Endothelial cell (in vitro differentiated cells): ENCODE measurements around the gene SNAP25. TPM values are rescaled to one million over a fixed set of nuclear protein-coding genes. Genes with fewer than 3 reads are reported as not detected.

Experiments used
- DNase-seq: peaks from one replicate; pipeline ENCODE4 v3.0.0; 2021; ENCODE audit warnings: low spot score
- H3K27ac Mint-ChIP-seq: one replicate; pipeline ENCODE4 v1.8.0; 2021; ENCODE audit warnings: mixed read lengths, inconsistent platforms; ENCODE audit not compliant: unreplicated experiment
- H3K27me3 Mint-ChIP-seq: one replicate; pipeline ENCODE4 v1.8.0; 2021; ENCODE audit warnings: mild to moderate bottlenecking, moderate library complexity, mixed read lengths, inconsistent platforms; ENCODE audit not compliant: unreplicated experiment
- H3K36me3 Mint-ChIP-seq: one replicate; pipeline ENCODE4 v1.8.0; 2021; ENCODE audit warnings: mild to moderate bottlenecking, low read depth, mixed read lengths, inconsistent platforms; ENCODE audit not compliant: unreplicated experiment
- H3K4me1 Mint-ChIP-seq: one replicate; pipeline ENCODE4 v1.8.0; 2021; ENCODE audit warnings: mild to moderate bottlenecking, mixed read lengths, inconsistent platforms; ENCODE audit not compliant: unreplicated experiment
- H3K4me3 Mint-ChIP-seq: one replicate; pipeline ENCODE4 v1.8.0; 2021; ENCODE audit warnings: mild to moderate bottlenecking, mixed read lengths, inconsistent platforms; ENCODE audit not compliant: unreplicated experiment
- H3K9me3 Mint-ChIP-seq: one replicate; pipeline ENCODE4 v1.8.0; 2021; ENCODE audit warnings: mixed read lengths, inconsistent platforms; ENCODE audit not compliant: unreplicated experiment
- CTCF ChIP-seq: fragments of 200-600 bp; sonication (generic); IDR thresholded peaks from one replicate; pipeline ENCODE4 v1.5.0; 2021; ENCODE audit warnings: antibody characterized with exemption; ENCODE audit not compliant: unreplicated experiment
- total RNA-seq: library from RNA; stranded (reverse); fragmentation: NEBNext Ultra II Directional; extraction: Animal tissue kit (Norgen Biotek cat#: 25700); gene quantifications from one replicate; pipeline ENCODE4 v1.2.1, GENCODE V29; 2021; ENCODE audit not compliant: unreplicated experiment

SNAP25 gene
- total RNA-seq, 1 donor from 2014 or later: 0.38 TPM

GRCh38 chr20:10297684-10298240, 79.1 kb downstream of the SNAP25 start:
- Mint-ChIP-seq H3K4me1 (no peaks in the 10 kb centered on the region), H3K27me3 (peaks cover 2% of the 10 kb centered on the region), H3K36me3 (no peaks in the 10 kb centered on the region), H3K9me3 (no peaks in the 10 kb centered on the region), H3K4me3 (no peak overlapping the region), H3K27ac (no peak overlapping the region)
- DNase-seq: no peak
- TF ChIP-seq CTCF: no peak

- Mint-ChIP-seq H3K9me3 (no peaks in the 10 kb centered on the region), H3K4me1 (no peaks in the 10 kb centered on the region), H3K4me3 (no peak overlapping the region), H3K27ac (no peak overlapping the region), H3K36me3 (no peaks in the 10 kb centered on the region), H3K27me3 (peaks cover 2% of the 10 kb centered on the region)
- no peak for DNase-seq
- no peak for TF ChIP-seq CTCF
These were observed 82.2 kb downstream of the SNAP25 start for GRCh38 chr20:10300582-10301446.

- Mint-ChIP-seq H3K9me3 (no peaks in the 10 kb centered on the region), H3K27ac (no peak overlapping the region), H3K4me3 (no peak overlapping the region), H3K4me1 (no peaks in the 10 kb centered on the region), H3K36me3 (no peaks in the 10 kb centered on the region), H3K27me3 (peaks cover 1% of the 10 kb centered on the region)
- no peak for DNase-seq
- no peak for TF ChIP-seq CTCF
These were observed 85.2 kb downstream of the SNAP25 start for GRCh38 chr20:10303852-10304251.

DNA sequence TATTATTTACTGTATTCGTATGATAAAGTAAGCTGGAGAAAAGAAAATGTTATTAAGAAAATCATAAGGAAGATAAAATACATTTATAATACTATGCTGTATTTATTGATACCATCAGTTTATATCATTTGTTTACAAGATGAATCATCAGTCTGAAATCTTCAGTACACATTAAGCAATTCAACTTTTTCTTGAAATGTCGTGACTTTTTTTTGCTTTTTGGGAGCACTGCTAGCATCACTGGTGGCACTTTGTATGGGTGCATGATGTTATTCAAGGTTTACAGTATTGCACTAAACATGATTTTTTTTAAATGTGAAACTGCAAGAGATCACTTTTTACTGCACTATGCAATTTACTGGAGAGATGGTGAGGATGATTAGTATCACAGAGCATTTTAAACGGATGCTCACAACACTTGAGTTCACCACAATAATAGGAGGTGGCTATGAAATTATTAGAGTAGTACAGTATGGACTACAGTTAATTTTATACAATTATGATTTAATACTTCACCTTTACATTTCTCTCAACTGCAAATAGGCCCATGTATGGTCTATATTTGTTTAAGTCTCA, 85.9 kb downstream of the SNAP25 start:
- no peak overlapping the region for H3K27ac Mint-ChIP-seq

More for the DNA sequence above, 85.9 kb downstream of the SNAP25 start:
- Mint-ChIP-seq H3K27me3 (peaks cover 1% of the 10 kb centered on the region), H3K9me3 (no peaks in the 10 kb centered on the region), H3K4me1 (no peaks in the 10 kb centered on the region), H3K36me3 (no peaks in the 10 kb centered on the region), H3K4me3 (no peak overlapping the region)
- DNase-seq: no peak
- TF ChIP-seq CTCF: no peak
